ENCODE data around the gene BAK1. TPM values are rescaled to one million over a fixed set of nuclear protein-coding genes. Genes with fewer than 3 reads are reported as not detected.

BAK1 gene
- total RNA-seq, 1 experiment from 2014 or later, result 31.5 TPM

- CTCF ChIA-PET, result no interaction called here
- POLR2A ChIA-PET, result no interaction called here
- TF ChIP-seq POLR2AphosphoS5 (IDR thresholded peaks at IDR 0.05; ENCODE audit: low read depth, low read length) (no peak), REST (IDR thresholded peaks at IDR 0.05; ENCODE audit: insufficient read depth in 1 of 2, low read depth in 2 of 2, low read length in 1 of 2) (no peak), CTCF (IDR thresholded peaks at IDR 0.05) (no peak), TCF7L2 (IDR thresholded peaks at IDR 0.05; ENCODE audit: low read depth, low read length) (no peak), SIN3A (IDR thresholded peaks at IDR 0.05; ENCODE audit: borderline replicate concordance, insufficient read depth, low read depth, low read length) (no peak)
These were observed 22.1 kb upstream of the BAK1 start for GRCh38 chr6:33602180-33602579.

GRCh38 chr6:33600761-33601160, 20.7 kb upstream of the BAK1 start:
- ATAC-seq (no peak), DNase-seq (ENCODE audit: low read depth, low spot score) (no peak)
- BruUV-seq (replicated peaks), result no TSS peak
- ChIA-PET POLR2A (no interaction called here), CTCF (no interaction called here)
- TF ChIP-seq REST (IDR thresholded peaks at IDR 0.05; ENCODE audit: insufficient read depth in 1 of 2, low read depth in 2 of 2, low read length in 1 of 2), result no peak
- TF ChIP-seq TCF7L2 (IDR thresholded peaks at IDR 0.05; ENCODE audit: low read depth, low read length), result no peak
- no peak for TF ChIP-seq POLR2AphosphoS5 (IDR thresholded peaks at IDR 0.05; ENCODE audit: low read depth, low read length)
- no peak for TF ChIP-seq SIN3A (IDR thresholded peaks at IDR 0.05; ENCODE audit: borderline replicate concordance, insufficient read depth, low read depth, low read length)
- TF ChIP-seq CTCF (IDR thresholded peaks at IDR 0.05), result no peak
- no peaks in the 10 kb centered on the region for H3K36me3 ChIP-seq (ENCODE audit: control insufficient read depth, insufficient read depth, low read length)
- H3K27me3 ChIP-seq (ENCODE audit: control insufficient read depth, insufficient read depth, low read length), result no peaks in the 10 kb centered on the region
- H3K27ac ChIP-seq (ENCODE audit: low read length), result no peak overlapping the region
- H3K9me3 ChIP-seq (ENCODE audit: control insufficient read depth, insufficient read depth, low read depth, low read length), result no peaks in the 10 kb centered on the region
- intact Hi-C loops (cut with micrococcal nuclease; ENCODE audit: unreplicated experiment), result no loop called here
- no peaks in the 10 kb centered on the region for H3K4me1 ChIP-seq (ENCODE audit: control insufficient read depth, insufficient read depth, low read length)
- no peak overlapping the region for H3K4me3 ChIP-seq (ENCODE audit: low read depth in 2 of 2, low read length in 2 of 2)
- in situ Hi-C loops (cut with HindIII; ENCODE audit: low pct_unique_long_range_greater_than_20kb, low sequenced_read_pairs), result no loop called here

More at GRCh38 chr6:33602180-33602579, 22.1 kb upstream of the BAK1 start:
- no peak overlapping the region for H3K27ac ChIP-seq (ENCODE audit: low read length)
- ATAC-seq (no peak), DNase-seq (ENCODE audit: low read depth, low spot score) (no peak)
- H3K36me3 ChIP-seq (ENCODE audit: control insufficient read depth, insufficient read depth, low read length), result no peaks in the 10 kb centered on the region
- H3K4me1 ChIP-seq (ENCODE audit: control insufficient read depth, insufficient read depth, low read length), result no peaks in the 10 kb centered on the region
- no peak overlapping the region for H3K4me3 ChIP-seq (ENCODE audit: low read depth in 2 of 2, low read length in 2 of 2)
- no peaks in the 10 kb centered on the region for H3K9me3 ChIP-seq (ENCODE audit: control insufficient read depth, insufficient read depth, low read depth, low read length)
- BruUV-seq (replicated peaks), result no TSS peak
- in situ Hi-C loops (cut with HindIII; ENCODE audit: low pct_unique_long_range_greater_than_20kb, low sequenced_read_pairs), result no loop called here
- no peaks in the 10 kb centered on the region for H3K27me3 ChIP-seq (ENCODE audit: control insufficient read depth, insufficient read depth, low read length)
- intact Hi-C loops (cut with micrococcal nuclease; ENCODE audit: unreplicated experiment), result no loop called here
